Testis (tissue), 3 donors: Measurements from ENCODE around the gene DHRS7B. TPM values are rescaled to one million over a fixed set of nuclear protein-coding genes. Genes with fewer than 3 reads are reported as not detected.

Source experiments
- DNase-seq: peaks from one replicate; pipeline ENCODE4 v3.0.0-alpha.2; 2019
- H3K27ac ChIP-seq, 2 donors: fragments of 200-600 bp; sonication (generic); one replicate each; pipeline ENCODE4 v1.5.1; 2019
- H3K27me3 ChIP-seq: fragments of 200-600 bp; sonication (generic); one replicate; pipeline ENCODE4 v1.5.1; 2019
- H3K36me3 ChIP-seq: fragments of 200-600 bp; sonication (generic); one replicate; pipeline ENCODE4 v1.5.1; 2017; ENCODE audit warnings: low read depth; ENCODE audit errors: missing control alignments
- H3K4me1 ChIP-seq: fragments of 200-600 bp; sonication (generic); one replicate; pipeline ENCODE4 v1.5.1; 2019
- H3K4me3 ChIP-seq, 2 donors: fragments of 200-600 bp; sonication (generic); one replicate each; pipeline ENCODE4 v1.5.1; 2017 to 2019
- H3K9me3 ChIP-seq: fragments of 200-600 bp; sonication (generic); one replicate; pipeline ENCODE4 v1.5.1; 2017
- POLR2A ChIP-seq: fragments of 450-650 bp; IDR thresholded peaks from one replicate; pipeline ENCODE4 v1.6.1; 2017; ENCODE audit warnings: antibody characterized with exemption, mild to moderate bottlenecking, moderate library complexity
- WGBS, 2 donors: methylation state at CpG; one replicate each; pipeline ENCODE4 v1.1.5; 2018; 5-methylcytosine and 5-hydroxymethylcytosine counted together
- intact Hi-C: fragments of 100-400 bp; cut with DNase I; formaldehyde crosslinking; loops from one replicate; pipeline ENCODE4 v1.15.1; 2023; ENCODE audit warnings: low total_unique reads
- polyA plus RNA-seq: library from polyadenylated mRNA; stranded (reverse); fragments of 350-450 nt; fragmentation: Illumina TruSeq; extraction: RNeasy Lipid Tissue Mini Kit (QIAGEN cat#74804); gene quantifications from one replicate; pipeline ENCODE4 v1.2.3, GENCODE V29; 2014; ENCODE audit warnings: low read depth, low replicate concordance; ENCODE audit not compliant: insufficient read depth
- total RNA-seq, 2 donors: library from RNA; depleted of rRNA; stranded (reverse); fragments of >200 nt; gene quantifications; one replicate each; pipeline ENCODE4 v1.2.3, GENCODE V29; 2016
- TF ChIP-seq, protein P1 (sequence below), 3 experiments: fragments of 450-650 bp in 2 of 3; fragments of 200-600 bp in 1 of 3; sonication (generic) in 1 of 3; IDR thresholded peaks; one replicate each; pipeline ENCODE4 v1.5.1; 2016 to 2019; ENCODE audit warnings: antibody characterized with exemption in 3 of 3, mild to moderate bottlenecking in 2 of 3, moderate library complexity in 1 of 3

DHRS7B gene
- total and polyA plus RNA-seq, 3 donors from 2014 or later: 39.0 to 81.7 (median 53.6) TPM

DNA sequence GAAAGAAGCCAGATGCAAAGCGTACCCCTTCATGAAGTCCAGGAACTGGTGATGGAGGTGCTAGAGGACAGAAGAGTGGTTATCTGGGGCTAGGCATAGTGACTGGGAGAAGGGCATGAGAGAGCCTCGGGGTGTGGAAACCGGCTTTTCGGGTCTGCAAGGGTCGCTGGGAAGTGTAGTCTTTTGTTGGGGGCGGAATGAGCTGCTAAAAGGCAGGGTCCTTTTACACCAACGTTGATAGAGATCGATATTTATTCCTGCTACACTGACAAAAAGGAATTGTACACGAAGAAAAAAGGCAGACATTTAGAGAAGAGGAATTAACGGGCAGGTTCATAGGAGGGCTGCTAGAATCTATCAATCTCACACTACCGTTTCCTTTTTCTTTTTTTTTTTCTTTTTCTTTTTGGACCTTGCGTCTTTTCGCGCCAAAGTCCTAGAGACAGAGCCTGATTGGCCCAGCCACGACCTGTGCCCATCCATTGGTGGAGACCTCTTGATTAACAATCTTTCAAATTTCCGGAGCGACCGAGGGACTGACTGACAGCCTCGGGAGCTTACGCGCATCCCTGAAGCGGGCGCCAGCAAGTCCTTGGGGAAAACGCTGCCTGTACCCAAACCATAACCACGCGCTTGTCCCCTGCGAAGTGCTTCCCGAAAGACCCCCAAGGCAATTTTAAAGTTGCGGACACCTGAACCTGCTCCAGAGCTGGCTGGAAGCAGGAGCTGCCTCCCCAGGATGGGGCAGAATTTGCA is 27.7 kb upstream of the DHRS7B start:
- TF ChIP-seq POLR2A: no peak
- TF ChIP-seq, protein P1, sequence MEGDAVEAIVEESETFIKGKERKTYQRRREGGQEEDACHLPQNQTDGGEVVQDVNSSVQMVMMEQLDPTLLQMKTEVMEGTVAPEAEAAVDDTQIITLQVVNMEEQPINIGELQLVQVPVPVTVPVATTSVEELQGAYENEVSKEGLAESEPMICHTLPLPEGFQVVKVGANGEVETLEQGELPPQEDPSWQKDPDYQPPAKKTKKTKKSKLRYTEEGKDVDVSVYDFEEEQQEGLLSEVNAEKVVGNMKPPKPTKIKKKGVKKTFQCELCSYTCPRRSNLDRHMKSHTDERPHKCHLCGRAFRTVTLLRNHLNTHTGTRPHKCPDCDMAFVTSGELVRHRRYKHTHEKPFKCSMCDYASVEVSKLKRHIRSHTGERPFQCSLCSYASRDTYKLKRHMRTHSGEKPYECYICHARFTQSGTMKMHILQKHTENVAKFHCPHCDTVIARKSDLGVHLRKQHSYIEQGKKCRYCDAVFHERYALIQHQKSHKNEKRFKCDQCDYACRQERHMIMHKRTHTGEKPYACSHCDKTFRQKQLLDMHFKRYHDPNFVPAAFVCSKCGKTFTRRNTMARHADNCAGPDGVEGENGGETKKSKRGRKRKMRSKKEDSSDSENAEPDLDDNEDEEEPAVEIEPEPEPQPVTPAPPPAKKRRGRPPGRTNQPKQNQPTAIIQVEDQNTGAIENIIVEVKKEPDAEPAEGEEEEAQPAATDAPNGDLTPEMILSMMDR (IDR thresholded peaks at IDR 0.05): no peak
- Histone ChIP-seq H3K4me3 (peak overlapping the region; percentile 31 to 57), H3K36me3 (no peaks in the 10 kb centered on the region), H3K4me1 (no peaks in the 10 kb centered on the region), H3K27me3 (no peaks in the 10 kb centered on the region), H3K9me3 (no peaks in the 10 kb centered on the region), H3K27ac (no peak overlapping the region)
- peak; percentile 86 for DNase-seq
- WGBS, 2 donors: 0 to 1% methylated on average over 29 of the region's 29 CpGs
- intact Hi-C loops: no loop called here

DNA sequence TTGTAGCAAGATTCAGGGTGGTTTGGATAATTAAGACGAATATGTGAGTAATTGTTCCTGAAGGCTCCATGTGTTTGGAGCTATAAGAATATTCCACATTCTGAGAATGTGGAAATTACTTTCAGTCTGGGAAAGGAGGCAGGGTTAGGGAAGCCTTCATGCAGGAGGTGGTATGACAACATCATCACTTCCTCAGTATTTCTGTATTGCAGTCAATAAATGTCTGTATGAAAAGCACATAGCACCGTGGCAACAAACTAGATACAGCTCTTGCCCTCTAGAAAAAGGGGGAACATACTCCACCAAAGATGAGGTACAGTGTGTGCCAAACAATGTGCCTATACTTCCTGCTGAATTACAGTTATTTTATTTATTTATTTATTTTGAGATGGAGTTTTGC is 26.1 kb upstream of the DHRS7B start:
- Histone ChIP-seq H3K4me3 (no peak overlapping the region), H3K9me3 (no peaks in the 10 kb centered on the region), H3K27ac (no peak overlapping the region), H3K4me1 (no peaks in the 10 kb centered on the region), H3K27me3 (no peaks in the 10 kb centered on the region), H3K36me3 (no peaks in the 10 kb centered on the region)
- 70 to 77% methylated on average over 2 of the region's 2 CpGs for WGBS, 2 donors
- no peak for DNase-seq
- intact Hi-C loops: no loop called here
- TF ChIP-seq, protein P1 (IDR thresholded peaks at IDR 0.05): no peak
- TF ChIP-seq POLR2A: no peak

DNA sequence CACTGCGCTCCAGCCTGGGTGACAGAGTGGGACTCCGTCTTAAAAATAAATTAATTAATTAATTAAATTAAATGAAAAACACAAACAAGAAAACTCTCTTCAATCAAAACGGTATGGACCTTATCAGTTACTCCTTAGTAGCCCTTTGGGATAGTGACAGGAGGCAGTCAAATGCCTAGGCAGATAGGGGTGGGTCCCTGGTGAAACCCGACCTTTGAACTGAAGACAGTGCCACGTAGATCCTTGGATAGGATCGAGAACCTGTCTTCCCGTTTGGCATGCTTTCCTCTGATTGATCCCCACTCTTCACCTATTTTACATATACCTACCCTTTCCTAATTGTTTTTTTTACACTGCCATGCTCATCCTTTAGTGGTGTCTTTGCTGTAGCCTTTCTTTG is 22.2 kb upstream of the DHRS7B start:
- intact Hi-C loops: no loop called here
- no peaks in the 10 kb centered on the region for H3K4me1 ChIP-seq
- no peaks in the 10 kb centered on the region for H3K9me3 ChIP-seq
- H3K27ac ChIP-seq: no peak overlapping the region
- no peaks in the 10 kb centered on the region for H3K27me3 ChIP-seq
- no peaks in the 10 kb centered on the region for H3K36me3 ChIP-seq
- DNase-seq: no peak
- WGBS, 2 donors: 86 to 90% methylated on average over 7 of the region's 7 CpGs
- H3K4me3 ChIP-seq: no peak overlapping the region
- TF ChIP-seq, protein P1 (IDR thresholded peaks at IDR 0.05): no peak
- TF ChIP-seq POLR2A: no peak

DNA sequence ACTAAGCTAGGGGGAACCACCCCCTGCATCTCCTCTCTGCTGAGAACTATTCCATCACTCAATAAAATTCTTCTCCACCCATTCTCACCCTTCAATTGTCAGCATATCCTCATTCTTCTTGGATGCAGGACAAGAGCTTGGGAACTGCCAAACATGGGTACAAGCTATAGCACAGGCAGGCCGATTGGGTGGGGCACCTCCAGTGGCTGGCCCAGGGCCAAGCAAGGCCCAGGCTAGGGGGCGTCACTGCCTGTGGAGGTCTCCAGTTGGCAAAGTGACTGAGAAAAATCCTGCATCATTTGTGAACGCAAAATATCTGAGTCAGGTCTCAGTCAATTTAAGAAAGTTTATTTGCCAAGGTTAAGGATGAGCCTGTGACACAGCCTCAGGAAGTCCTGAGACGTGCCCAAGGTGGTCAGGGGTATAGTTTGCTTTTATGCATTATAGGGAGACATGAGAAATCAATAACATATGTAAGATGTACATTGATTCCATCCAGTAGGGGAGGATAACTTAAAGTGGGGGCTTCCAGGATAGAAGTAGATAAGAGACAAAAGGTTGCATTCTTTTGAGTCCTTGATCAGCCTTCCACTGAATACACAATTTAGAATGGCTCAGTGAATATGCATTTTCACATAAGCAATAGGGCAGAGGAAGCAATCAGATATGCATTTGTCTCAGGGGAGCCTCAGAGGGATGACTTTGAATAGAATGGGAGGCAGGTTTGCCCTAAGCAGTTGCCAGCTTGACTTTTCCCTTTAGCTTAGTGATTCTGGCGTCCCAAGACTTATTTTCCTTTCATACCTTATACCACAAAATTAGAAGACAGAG is 21.5 kb upstream of the DHRS7B start:
- no peaks in the 10 kb centered on the region for H3K9me3 ChIP-seq
- intact Hi-C loops: no loop called here
- H3K36me3 ChIP-seq: no peaks in the 10 kb centered on the region
- DNase-seq: no peak
- H3K27me3 ChIP-seq: no peaks in the 10 kb centered on the region
- H3K4me3 ChIP-seq: no peak overlapping the region
- WGBS, 2 donors: 70 to 77% methylated on average over 5 of the region's 5 CpGs
- no peak overlapping the region for H3K27ac ChIP-seq
- no peaks in the 10 kb centered on the region for H3K4me1 ChIP-seq
- no peak for TF ChIP-seq POLR2A
- TF ChIP-seq, protein P1 (IDR thresholded peaks at IDR 0.05): no peak
